Thoracic aorta (tissue), 2 donors: ENCODE measurements around the gene PAQR9. TPM values are rescaled to one million over a fixed set of nuclear protein-coding genes. Genes with fewer than 3 reads are reported as not detected.
A peak's percentile ranks its signal among the peaks of the same experiment; 100 is the strongest.

Experiments
- ATAC-seq: fragments of 150-250 bp; one replicate; pipeline ENCODE4 v1.8.0; 2017; ENCODE audit warnings: low read depth; ENCODE audit not compliant: insufficient number of reproducible peaks, low FRiP score
- DNase-seq: peaks from one replicate; pipeline ENCODE4 v3.0.0-alpha.2; 2020; ENCODE audit warnings: low spot score
- H3K27ac ChIP-seq, 2 donors: fragments of 200-600 bp; sonication (generic); 1 replicate in 1 of 2; 2 replicates in 1 of 2; pipeline ENCODE4 v1.5.1; 2016; ENCODE audit warnings: mild to moderate bottlenecking in 2 of 2, moderate library complexity in 2 of 2
- H3K27me3 ChIP-seq: fragments of 200-600 bp; sonication (generic); replicated peaks from 2 replicates; pipeline ENCODE4 v1.6.0; 2016; ENCODE audit warnings: mild to moderate bottlenecking; ENCODE audit not compliant: insufficient read depth
- H3K36me3 ChIP-seq: fragments of 200-600 bp; sonication (generic); one replicate; pipeline ENCODE4 v1.5.1; 2016
- H3K4me1 ChIP-seq, 2 donors: fragments of 200-600 bp; sonication (generic); 1 replicate in 1 of 2; 2 replicates in 1 of 2; pipeline versions ENCODE4 v1.5.1 to v1.6.0; 2016; ENCODE audit warnings: low read depth in 2 of 2, mild to moderate bottlenecking in 1 of 2; ENCODE audit not compliant: control insufficient read depth in 1 of 2
- H3K4me3 ChIP-seq: fragments of 200-600 bp; sonication (generic); 2 replicates; pipeline ENCODE4 v1.5.1; 2016; ENCODE audit warnings: mild to moderate bottlenecking
- H3K9me3 ChIP-seq: fragments of 200-600 bp; sonication (generic); 2 replicates; pipeline ENCODE4 v1.5.1; 2016
- CTCF ChIP-seq: fragments of 200-600 bp; sonication (generic); IDR thresholded peaks from one replicate; pipeline ENCODE4 v1.5.1; 2019; ENCODE audit warnings: antibody characterized with exemption
- total RNA-seq, 2 donors: library from RNA; depleted of rRNA; stranded (reverse); fragments of >200 nt; gene quantifications; one replicate each; pipeline versions ENCODE4 v1.1.0 to v1.2.3, GENCODE V29; 2016

The PAQR9 gene
- total RNA-seq, 2 donors from 2014 or later: 0.21 TPM; not detected in 1

GRCh38 chr3:142963234-142963515 lies 299 bp downstream of the PAQR9 start:
- H3K9me3 ChIP-seq: no peaks in the 10 kb centered on the region
- ATAC-seq (no peak), DNase-seq (no peak)
- peak overlapping the region; percentile 81 for H3K4me3 ChIP-seq
- no peaks in the 10 kb centered on the region for H3K36me3 ChIP-seq
- no peak overlapping the region for H3K27ac ChIP-seq
- H3K4me1 ChIP-seq: peaks cover 0 to 6% of the 10 kb centered on the region in 2 donors
- no peak for TF ChIP-seq CTCF
- H3K27me3 ChIP-seq: no peaks in the 10 kb centered on the region

DNA sequence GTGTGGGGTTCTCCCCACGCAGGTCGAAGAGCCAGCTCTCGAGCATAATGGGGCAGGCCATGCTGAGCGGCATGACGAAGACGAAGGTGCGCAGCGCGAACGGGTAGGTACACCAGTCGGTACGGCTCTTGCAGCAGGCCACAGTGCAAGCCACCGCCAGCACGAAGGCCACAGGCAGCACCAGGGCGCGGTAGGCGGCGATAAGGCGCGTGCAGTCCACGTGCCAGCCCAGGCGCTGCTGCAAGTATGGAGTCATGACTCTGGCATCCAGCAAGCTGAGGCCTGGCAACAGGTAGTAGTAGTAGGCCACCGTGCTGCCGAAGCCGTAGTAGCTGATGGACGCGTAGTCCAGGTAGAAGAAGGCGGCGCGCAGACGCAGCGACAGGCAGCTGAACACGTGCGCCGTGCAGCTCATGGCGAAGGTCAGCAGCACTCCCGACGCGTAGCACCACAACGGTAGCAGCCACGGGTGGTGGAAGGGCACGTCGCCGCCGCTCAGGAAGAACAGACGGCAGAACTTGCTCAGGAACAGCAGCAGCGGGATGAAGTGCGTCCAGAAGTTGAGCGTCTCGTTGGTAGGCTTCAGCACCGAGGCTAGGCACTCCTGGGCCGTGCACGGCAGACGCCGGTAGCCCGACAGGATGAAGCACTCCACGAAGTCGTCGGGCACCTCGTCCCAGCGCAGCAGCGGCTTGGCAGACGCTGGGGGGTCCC lies 797 bp downstream of the PAQR9 start:
- H3K9me3 ChIP-seq: no peaks in the 10 kb centered on the region
- no peak for DNase-seq
- no peaks in the 10 kb centered on the region for H3K36me3 ChIP-seq
- H3K27me3 ChIP-seq: no peaks in the 10 kb centered on the region
- no peak for TF ChIP-seq CTCF
- H3K27ac ChIP-seq: no peak overlapping the region
- H3K4me1 ChIP-seq: peaks cover 0 to 6% of the 10 kb centered on the region in 2 donors
- ATAC-seq: no peak
- H3K4me3 ChIP-seq: peak overlapping the region; percentile 81

GRCh38 chr3:142962175-142962519 lies 1.3 kb downstream of the PAQR9 start:
- DNase-seq (no peak), ATAC-seq (no peak)
- no peaks in the 10 kb centered on the region for H3K9me3 ChIP-seq

GRCh38 chr3:142961539-142961938 lies 1.9 kb downstream of the PAQR9 start:
- DNase-seq: no peak
- no peaks in the 10 kb centered on the region for H3K27me3 ChIP-seq
- no peak for ATAC-seq

More at GRCh38 chr3:142962175-142962519, 1.3 kb downstream of the PAQR9 start:
- H3K27ac ChIP-seq: no peak overlapping the region
- H3K4me3 ChIP-seq: no peak overlapping the region
- H3K4me1 ChIP-seq: peaks cover 0 to 6% of the 10 kb centered on the region in 2 donors
- no peaks in the 10 kb centered on the region for H3K36me3 ChIP-seq
- no peaks in the 10 kb centered on the region for H3K27me3 ChIP-seq
- TF ChIP-seq CTCF: no peak

DNA sequence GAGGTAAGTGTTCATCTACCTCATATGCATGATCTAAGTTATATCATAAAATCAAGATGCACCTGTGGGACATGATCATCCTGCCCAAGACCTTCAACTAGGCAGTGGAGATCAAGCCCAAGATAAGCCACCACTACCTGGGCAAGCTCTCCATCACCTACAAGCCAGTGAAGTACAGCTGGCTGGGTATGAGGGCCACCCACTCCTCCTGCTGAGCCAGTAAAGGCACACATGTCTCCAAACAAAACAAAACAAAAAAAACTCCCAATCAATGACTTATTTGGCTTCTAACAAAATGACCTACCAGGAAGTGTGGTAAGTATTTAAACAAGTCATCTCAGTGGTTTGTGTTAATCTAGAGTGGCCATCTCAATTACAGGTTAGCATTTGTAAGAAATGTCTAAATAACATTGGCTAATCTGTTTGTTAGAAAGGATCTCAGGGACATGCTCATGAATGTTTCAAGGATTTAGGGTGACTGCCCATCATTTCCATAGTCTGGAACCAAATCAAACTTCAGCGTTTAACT lies 3.1 kb downstream of the PAQR9 start:
- Histone ChIP-seq H3K4me3 (no peak overlapping the region), H3K9me3 (no peaks in the 10 kb centered on the region), H3K36me3 (no peaks in the 10 kb centered on the region), H3K27ac (no peak overlapping the region), H3K4me1 (peaks cover 0 to 6% of the 10 kb centered on the region in 2 donors), H3K27me3 (no peaks in the 10 kb centered on the region)
- ATAC-seq (no peak), DNase-seq (no peak)
- TF ChIP-seq CTCF: no peak

More at GRCh38 chr3:142961539-142961938, 1.9 kb downstream of the PAQR9 start:
- peaks cover 0 to 6% of the 10 kb centered on the region in 2 donors for H3K4me1 ChIP-seq
- H3K27ac ChIP-seq: no peak overlapping the region
- no peaks in the 10 kb centered on the region for H3K9me3 ChIP-seq
- TF ChIP-seq CTCF: no peak
- no peaks in the 10 kb centered on the region for H3K36me3 ChIP-seq
- H3K4me3 ChIP-seq: no peak overlapping the region
